Activated B cell treated with CpG ODN at 0.5 μM for 24 hours (primary cell): ENCODE results near the gene GPR108. TPM values are rescaled to one million over a fixed set of nuclear protein-coding genes. Genes with fewer than 3 reads are reported as not detected.

ENCODE experiments used
- ATAC-seq: fragments of 200-7000 bp; cut with Tn5 transposase; one replicate; pipeline ENCODE4 v1.10.0; 2021; ENCODE audit warnings: low read depth, mild to moderate bottlenecking, moderate library complexity
- CTCF ChIA-PET: fragments of 350-600 bp; sonication (Branson Sonifier 250); formaldehyde crosslinking; loops from one replicate; lab custom pipeline; 2021; ENCODE audit warnings: antibody characterized with exemption; lab: Charles Lee
- POLR2A ChIA-PET: fragments of 350-600 bp; sonication (Branson Sonifier 250); formaldehyde crosslinking; loops from one replicate; lab custom pipeline; 2021; ENCODE audit warnings: antibody characterized with exemption; lab: Charles Lee
- DNase-seq: peaks from one replicate; pipeline ENCODE4 v3.0.0; 2022
- H3K27ac Mint-ChIP-seq: one replicate; pipeline ENCODE4 v1.8.0; 2020; ENCODE audit warnings: mixed read lengths
- H3K27me3 Mint-ChIP-seq: one replicate; pipeline ENCODE4 v1.8.0; 2021; ENCODE audit warnings: mixed read lengths
- H3K36me3 Mint-ChIP-seq: one replicate; pipeline ENCODE4 v1.8.0; 2021; ENCODE audit warnings: low read depth, mixed read lengths
- H3K4me1 Mint-ChIP-seq: one replicate; pipeline ENCODE4 v1.8.0; 2021; ENCODE audit warnings: mixed read lengths
- H3K4me3 Mint-ChIP-seq: one replicate; pipeline ENCODE4 v1.8.0; 2020; ENCODE audit warnings: mild to moderate bottlenecking, mixed read lengths
- H3K9me3 Mint-ChIP-seq: one replicate; pipeline ENCODE4 v1.8.0; 2020; ENCODE audit warnings: mixed read lengths
- intact Hi-C: fragments of 100-400 bp; cut with micrococcal nuclease; formaldehyde crosslinking; loops from one replicate; pipeline ENCODE4 v1.15.1; 2024
- total RNA-seq: library from RNA; stranded (reverse); gene quantifications from 2 replicates; pipeline ENCODE4 v1.2.3, GENCODE V29; 2022
- TF ChIP-seq, protein P1 (sequence below): fragments of 200-600 bp; IDR thresholded peaks from one replicate; pipeline ENCODE4 v1.8.0; 2022; ENCODE audit warnings: antibody characterized with exemption, mild to moderate bottlenecking

GPR108 gene
- total RNA-seq, 1 donor from 2014 or later = 55.6 TPM

DNA sequence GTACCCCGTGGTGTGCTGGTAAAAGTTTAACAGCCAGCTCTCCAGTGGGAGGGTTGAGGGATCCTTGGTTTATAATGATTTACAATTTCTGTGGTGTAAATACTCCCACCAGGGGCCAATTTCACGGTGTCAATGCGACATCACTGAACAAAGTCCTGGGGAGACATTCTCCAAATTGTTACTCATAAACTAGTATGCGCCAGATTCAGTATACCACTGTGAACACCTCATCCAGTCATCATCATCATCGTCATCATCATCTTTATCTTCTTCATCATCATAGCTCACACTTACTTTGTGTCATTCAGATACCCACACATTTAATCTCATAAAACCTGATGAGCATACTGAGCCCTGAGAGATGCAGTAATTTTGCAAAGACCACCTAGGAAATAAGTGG, 50.3 kb downstream of the GPR108 start:
- no peak for ATAC-seq

GRCh38 chr19:6686628-6686975, 50.8 kb downstream of the GPR108 start:
- peaks cover 3% of the 10 kb centered on the region for H3K9me3 Mint-ChIP-seq

More for the DNA sequence above, 50.3 kb downstream of the GPR108 start:
- CTCF ChIA-PET = no interaction called here
- Mint-ChIP-seq H3K4me1 (no peaks in the 10 kb centered on the region), H3K9me3 (peaks cover 3% of the 10 kb centered on the region), H3K36me3 (no peaks in the 10 kb centered on the region), H3K27ac (no peak overlapping the region), H3K4me3 (no peak overlapping the region), H3K27me3 (peaks cover 4% of the 10 kb centered on the region)
- POLR2A ChIA-PET = no interaction called here
- intact Hi-C loops = no loop called here
- TF ChIP-seq, protein P1, sequence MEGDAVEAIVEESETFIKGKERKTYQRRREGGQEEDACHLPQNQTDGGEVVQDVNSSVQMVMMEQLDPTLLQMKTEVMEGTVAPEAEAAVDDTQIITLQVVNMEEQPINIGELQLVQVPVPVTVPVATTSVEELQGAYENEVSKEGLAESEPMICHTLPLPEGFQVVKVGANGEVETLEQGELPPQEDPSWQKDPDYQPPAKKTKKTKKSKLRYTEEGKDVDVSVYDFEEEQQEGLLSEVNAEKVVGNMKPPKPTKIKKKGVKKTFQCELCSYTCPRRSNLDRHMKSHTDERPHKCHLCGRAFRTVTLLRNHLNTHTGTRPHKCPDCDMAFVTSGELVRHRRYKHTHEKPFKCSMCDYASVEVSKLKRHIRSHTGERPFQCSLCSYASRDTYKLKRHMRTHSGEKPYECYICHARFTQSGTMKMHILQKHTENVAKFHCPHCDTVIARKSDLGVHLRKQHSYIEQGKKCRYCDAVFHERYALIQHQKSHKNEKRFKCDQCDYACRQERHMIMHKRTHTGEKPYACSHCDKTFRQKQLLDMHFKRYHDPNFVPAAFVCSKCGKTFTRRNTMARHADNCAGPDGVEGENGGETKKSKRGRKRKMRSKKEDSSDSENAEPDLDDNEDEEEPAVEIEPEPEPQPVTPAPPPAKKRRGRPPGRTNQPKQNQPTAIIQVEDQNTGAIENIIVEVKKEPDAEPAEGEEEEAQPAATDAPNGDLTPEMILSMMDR = no peak
- no peak for DNase-seq

DNA sequence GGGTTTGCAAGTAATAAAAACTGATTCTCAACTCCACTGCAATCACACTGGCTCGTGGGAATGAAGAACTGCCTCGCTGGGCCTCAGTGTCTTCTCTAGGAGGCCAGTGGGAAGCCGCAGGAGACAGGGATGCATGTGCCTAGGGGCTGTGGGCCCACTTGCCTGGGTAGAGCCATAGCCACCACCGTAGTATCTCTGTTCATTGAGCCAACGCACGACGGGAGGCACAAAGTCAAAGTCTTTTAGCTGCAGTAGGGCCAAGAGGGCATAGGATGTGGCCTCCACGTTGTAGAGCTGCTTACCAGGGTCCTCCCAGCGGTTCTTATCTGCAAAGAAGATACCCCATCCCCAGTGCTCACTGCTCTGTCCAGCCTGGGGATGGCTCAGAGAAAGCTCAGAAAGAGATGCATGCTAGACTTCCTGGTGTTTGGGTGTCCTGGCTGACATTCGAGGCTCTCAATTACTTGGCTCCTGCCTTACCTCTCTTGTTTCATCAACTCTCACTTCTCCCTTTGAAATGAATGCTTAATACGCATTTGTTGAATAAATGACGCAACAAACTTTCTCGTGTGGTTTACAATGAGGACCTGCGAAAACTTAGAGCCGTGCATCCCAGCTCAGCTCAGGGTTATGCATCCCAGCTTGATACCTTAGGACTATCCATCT, 51.3 kb downstream of the GPR108 start:
- intact Hi-C loops = no loop called here
- Mint-ChIP-seq H3K27me3 (no peaks in the 10 kb centered on the region), H3K9me3 (peaks cover 3% of the 10 kb centered on the region), H3K4me1 (no peaks in the 10 kb centered on the region), H3K36me3 (no peaks in the 10 kb centered on the region), H3K4me3 (no peak overlapping the region), H3K27ac (no peak overlapping the region)
- DNase-seq (no peak), ATAC-seq (no peak)
- POLR2A ChIA-PET = no interaction called here
- TF ChIP-seq, protein P1 = no peak
- CTCF ChIA-PET = no interaction called here

More at GRCh38 chr19:6686628-6686975, 50.8 kb downstream of the GPR108 start:
- Mint-ChIP-seq H3K36me3 (no peaks in the 10 kb centered on the region), H3K27ac (no peak overlapping the region), H3K4me3 (no peak overlapping the region), H3K4me1 (no peaks in the 10 kb centered on the region), H3K27me3 (peaks cover 4% of the 10 kb centered on the region)
- TF ChIP-seq, protein P1 = no peak
- ATAC-seq (no peak), DNase-seq (no peak)
- intact Hi-C loops = no loop called here
- ChIA-PET CTCF (no interaction called here), POLR2A (no interaction called here)

DNA sequence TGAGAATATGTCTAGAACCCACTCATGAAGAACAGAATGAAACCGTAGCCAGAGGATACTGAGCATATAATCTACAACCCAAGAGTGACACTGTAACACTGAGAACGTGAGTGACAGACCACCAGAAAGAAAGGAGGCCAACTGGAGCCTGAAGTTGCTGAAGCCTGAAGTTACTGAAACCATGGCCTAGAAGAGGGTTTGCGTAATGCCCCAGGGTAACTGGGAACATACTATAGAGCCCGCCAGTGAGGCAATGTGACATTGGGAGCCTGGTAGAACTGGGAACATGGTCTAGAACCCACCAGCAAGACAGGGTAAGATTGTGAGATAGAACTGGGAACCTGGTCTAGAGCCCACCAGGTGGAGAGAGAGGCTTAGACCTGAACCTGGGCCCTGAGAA, 51.9 kb downstream of the GPR108 start:
- Mint-ChIP-seq H3K27ac (no peak overlapping the region), H3K9me3 (peaks cover 3% of the 10 kb centered on the region), H3K4me1 (no peaks in the 10 kb centered on the region), H3K4me3 (no peak overlapping the region), H3K36me3 (no peaks in the 10 kb centered on the region), H3K27me3 (peaks cover 3% of the 10 kb centered on the region)
- no peak for ATAC-seq
- no peak for DNase-seq
- intact Hi-C loops = no loop called here
- ChIA-PET POLR2A (no interaction called here), CTCF (no interaction called here)
- TF ChIP-seq, protein P1 = no peak

- peaks cover 3% of the 10 kb centered on the region for H3K9me3 Mint-ChIP-seq
- intact Hi-C loops = no loop called here
- ATAC-seq (no peak), DNase-seq (no peak)
- H3K4me1 Mint-ChIP-seq = no peaks in the 10 kb centered on the region
- CTCF ChIA-PET = no interaction called here
- no peaks in the 10 kb centered on the region for H3K36me3 Mint-ChIP-seq
- H3K27me3 Mint-ChIP-seq = peaks cover 3% of the 10 kb centered on the region
- no peak overlapping the region for H3K27ac Mint-ChIP-seq
- H3K4me3 Mint-ChIP-seq = no peak overlapping the region
- TF ChIP-seq, protein P1 = no peak
- POLR2A ChIA-PET = interaction anchor here (0.6 kb wide), 1 partner anchor 106 kb away, joined by 4 read pairs; no protein-coding TSS in a partner anchor
Observed at GRCh38 chr19:6683971-6684370, 53.4 kb downstream of the GPR108 start.
